Vagina (tissue), 2 donors: Measurements from ENCODE around the gene CXCR3.

ENCODE experiments used
- CTCF ChIP-seq, 3 experiments: fragments of 450-650 bp in 2 of 3; fragments of 200-600 bp in 1 of 3; sonication (generic) in 1 of 3; IDR thresholded peaks; one replicate each; pipeline ENCODE4 v1.5.1; 2017 to 2019; ENCODE audit warnings: antibody characterized with exemption in 3 of 3, mild to moderate bottlenecking in 2 of 3, moderate library complexity in 2 of 3
- POLR2A ChIP-seq, 2 donors: fragments of 450-650 bp; IDR thresholded peaks; one replicate each; pipeline ENCODE4 v1.6.1; 2017; ENCODE audit warnings: antibody characterized with exemption in 2 of 2, mild to moderate bottlenecking in 2 of 2, moderate library complexity in 2 of 2

GRCh38 chrX:71615954-71616353, 2.4 kb downstream of the CXCR3 start:
- TF ChIP-seq CTCF (IDR thresholded peaks at IDR 0.05) (no peak), POLR2A (IDR thresholded peaks at IDR 0.05) (no peak)
